Activated T-cell treated with anti-CD3 and anti-CD28 coated beads for 48 hours (primary cell): ENCODE data around the gene PPP1R16B.

Experiments used
- DNase-seq: peaks from one replicate; pipeline ENCODE4 v3.0.0-alpha.2; 2020; ENCODE audit warnings: low read depth

PPP1R16B gene

DNA sequence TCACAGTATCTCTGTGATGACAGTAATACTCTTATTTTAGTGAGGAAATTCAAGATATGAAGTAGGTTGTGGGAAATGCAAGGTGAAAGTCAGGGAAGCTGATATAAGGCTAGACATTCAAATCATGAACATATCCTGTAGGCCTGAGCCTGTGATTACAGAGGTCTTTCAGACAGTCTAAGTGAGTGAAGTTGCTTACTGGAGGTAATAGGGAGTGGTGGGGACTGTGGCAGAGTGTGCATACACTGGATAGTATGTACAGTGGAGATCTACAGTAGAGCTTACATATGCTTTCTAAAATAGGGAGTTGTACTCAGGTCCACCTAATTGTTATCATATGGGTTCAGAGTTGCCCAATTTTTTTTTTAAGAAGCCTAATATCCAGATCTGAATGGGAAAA, 159.8 kb downstream of the PPP1R16B start:
- DNase-seq = no peak

DNA sequence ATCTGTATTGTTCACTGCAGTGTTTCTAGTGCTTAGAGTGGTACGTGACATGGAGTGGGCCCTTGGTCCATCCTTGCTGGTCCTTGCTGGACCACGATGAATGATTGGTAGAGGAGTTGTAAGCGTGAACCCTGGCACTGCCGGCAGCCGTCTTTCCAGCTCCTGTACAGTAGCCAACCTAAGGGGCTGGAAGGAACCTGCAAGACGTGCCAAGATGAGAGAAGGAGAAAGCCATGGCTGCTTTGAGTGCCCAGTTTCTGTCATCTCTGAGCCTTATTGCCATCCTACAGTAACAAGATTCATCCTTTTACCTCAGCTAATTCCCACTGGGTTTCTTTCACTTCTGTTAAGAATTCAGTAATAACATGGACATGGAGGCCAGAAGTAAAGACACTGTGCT, 162.6 kb downstream of the PPP1R16B start:
- DNase-seq = no peak

DNA sequence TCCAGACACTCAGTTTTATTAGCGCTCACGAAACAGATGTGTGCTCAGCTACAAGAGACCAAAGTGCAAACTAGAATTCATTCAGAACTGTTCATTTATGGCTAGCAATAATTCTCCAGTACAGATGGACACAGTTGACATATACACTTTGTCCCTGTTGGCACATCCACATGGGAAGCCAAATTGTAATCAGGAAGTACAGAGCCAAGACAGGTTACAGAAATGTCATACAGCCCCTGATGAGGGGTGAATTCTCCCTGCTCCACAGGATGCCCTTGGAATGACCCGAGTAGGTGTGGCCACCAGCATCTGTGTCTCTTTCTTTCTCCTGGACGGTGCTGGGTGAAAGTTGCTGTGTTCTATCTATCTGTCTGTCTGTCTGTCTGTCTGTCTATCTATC, 164.2 kb downstream of the PPP1R16B start:
- DNase-seq = no peak

DNA sequence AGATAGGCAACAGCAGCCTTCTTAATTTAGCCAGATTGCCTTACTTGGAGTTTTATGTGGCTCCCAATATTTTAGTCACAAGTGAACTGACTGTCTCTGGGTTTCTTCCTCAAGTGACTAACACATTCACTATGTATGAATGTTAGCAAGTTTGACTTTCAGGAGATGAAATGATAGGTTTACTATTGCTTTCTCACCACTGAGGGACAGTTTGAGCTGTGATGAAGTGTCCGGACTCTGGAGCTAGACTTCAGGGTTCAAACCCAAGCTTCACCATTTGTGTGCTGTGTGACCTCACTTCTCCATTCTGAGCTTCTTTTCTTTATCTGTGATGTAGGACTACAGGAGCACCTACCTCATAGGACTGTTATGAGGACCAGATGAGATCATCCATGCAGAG, 164.8 kb downstream of the PPP1R16B start:
- DNase-seq = no peak
